ENCODE data around the gene ADAMTSL3. TPM values are rescaled to one million over a fixed set of nuclear protein-coding genes. Genes with fewer than 3 reads are reported as not detected.

The ADAMTSL3 gene
- total RNA-seq, 1 donor from 2014 or later, result 0.67 TPM

DNA sequence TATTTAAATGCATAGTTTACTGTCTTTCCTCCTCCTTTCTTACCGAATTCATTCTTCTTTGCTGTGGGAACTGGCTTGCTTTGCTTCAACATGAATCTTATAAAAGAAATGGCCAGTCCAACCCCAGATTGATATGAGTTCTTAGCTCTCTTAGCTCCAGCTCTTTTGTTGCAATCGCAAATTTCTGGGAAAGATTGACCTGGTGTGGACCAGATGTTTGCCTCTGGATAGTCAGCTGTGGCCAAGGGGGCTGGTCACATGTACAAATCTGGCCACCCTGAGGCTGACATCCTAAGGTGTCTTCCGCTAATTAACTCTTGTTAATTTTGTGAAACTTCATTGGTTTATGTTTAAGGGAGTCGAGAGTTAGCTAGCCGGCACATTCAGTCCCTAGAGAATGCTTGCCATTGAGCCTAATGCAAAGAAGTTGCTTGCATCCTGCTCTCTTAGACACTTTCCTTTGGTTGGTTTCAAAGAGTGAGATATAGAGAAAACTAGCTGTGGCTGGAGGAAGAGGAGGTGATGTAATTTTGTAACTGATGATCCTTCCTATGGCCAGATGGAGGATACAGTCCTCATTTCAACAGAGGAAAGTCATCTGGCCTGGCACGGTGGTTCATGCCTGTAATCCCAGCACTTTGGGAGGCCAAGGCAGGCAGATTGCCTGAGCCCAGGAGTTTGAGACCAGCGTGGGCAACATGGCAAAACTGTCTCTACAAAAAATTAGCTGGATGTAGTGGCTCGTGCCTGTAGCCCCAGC lies 162.4 kb downstream of the ADAMTSL3 start:
- DNase-seq (ENCODE audit: low read depth), result no peak
- TF ChIP-seq, protein P1, sequence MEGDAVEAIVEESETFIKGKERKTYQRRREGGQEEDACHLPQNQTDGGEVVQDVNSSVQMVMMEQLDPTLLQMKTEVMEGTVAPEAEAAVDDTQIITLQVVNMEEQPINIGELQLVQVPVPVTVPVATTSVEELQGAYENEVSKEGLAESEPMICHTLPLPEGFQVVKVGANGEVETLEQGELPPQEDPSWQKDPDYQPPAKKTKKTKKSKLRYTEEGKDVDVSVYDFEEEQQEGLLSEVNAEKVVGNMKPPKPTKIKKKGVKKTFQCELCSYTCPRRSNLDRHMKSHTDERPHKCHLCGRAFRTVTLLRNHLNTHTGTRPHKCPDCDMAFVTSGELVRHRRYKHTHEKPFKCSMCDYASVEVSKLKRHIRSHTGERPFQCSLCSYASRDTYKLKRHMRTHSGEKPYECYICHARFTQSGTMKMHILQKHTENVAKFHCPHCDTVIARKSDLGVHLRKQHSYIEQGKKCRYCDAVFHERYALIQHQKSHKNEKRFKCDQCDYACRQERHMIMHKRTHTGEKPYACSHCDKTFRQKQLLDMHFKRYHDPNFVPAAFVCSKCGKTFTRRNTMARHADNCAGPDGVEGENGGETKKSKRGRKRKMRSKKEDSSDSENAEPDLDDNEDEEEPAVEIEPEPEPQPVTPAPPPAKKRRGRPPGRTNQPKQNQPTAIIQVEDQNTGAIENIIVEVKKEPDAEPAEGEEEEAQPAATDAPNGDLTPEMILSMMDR (IDR thresholded peaks at IDR 0.05; ENCODE audit: insufficient read depth, low read length, poor library complexity, severe bottlenecking), result no peak
- Histone ChIP-seq H3K4me3 (ENCODE audit: low read depth, low read length) (no peak overlapping the region), H3K27me3 (ENCODE audit: control insufficient read depth, insufficient read depth, low read length) (no peaks in the 10 kb centered on the region), H3K36me3 (ENCODE audit: control insufficient read depth, insufficient read depth, low read length) (no peaks in the 10 kb centered on the region)

DNA sequence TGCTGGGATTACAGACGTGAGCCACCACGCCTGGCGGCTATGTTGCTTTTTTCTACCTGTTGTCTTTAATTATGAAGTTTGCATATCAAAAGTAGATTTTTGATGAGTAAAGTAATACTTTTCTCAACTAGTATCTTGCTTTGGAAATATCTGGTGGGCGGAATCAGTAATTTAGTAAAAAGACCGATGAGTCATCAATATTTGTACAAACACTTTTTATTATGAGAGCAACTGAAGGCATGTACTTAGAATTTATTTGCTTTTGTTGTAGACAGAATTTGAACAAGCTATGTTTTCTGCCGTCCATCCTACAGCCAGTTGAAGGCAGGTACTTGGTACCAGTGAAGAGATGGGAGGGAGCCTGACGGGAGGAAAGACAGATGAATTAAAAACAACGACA lies 164.7 kb downstream of the ADAMTSL3 start:
- Histone ChIP-seq H3K27me3 (ENCODE audit: control insufficient read depth, insufficient read depth, low read length) (no peaks in the 10 kb centered on the region), H3K4me3 (ENCODE audit: low read depth, low read length) (no peak overlapping the region), H3K36me3 (ENCODE audit: control insufficient read depth, insufficient read depth, low read length) (no peaks in the 10 kb centered on the region)
- no peak for DNase-seq (ENCODE audit: low read depth)
- TF ChIP-seq, protein P1 (IDR thresholded peaks at IDR 0.05; ENCODE audit: insufficient read depth, low read length, poor library complexity, severe bottlenecking), result no peak

DNA sequence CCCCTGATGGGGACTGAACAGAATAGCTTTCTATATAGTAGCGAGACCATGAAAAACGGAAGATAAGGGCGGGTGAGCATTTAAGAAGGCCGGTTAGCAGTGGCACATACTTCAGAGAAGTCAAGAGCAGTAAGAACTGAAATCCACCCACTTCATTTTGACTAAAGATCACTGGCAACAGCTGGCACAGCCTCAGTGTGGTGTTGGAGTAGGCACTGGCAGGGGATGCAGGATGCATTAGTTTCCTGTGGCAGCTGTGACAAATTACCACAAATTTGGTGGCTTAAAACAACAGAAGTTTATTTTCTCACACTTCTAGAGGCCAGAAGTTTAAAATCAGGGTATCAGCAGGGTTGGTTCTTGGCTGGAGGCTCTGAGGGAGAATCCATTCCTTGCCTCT lies 176.5 kb downstream of the ADAMTSL3 start:
- Histone ChIP-seq H3K4me3 (ENCODE audit: low read depth, low read length) (no peak overlapping the region), H3K36me3 (ENCODE audit: control insufficient read depth, insufficient read depth, low read length) (no peaks in the 10 kb centered on the region), H3K27me3 (ENCODE audit: control insufficient read depth, insufficient read depth, low read length) (no peaks in the 10 kb centered on the region)
- TF ChIP-seq, protein P1 (IDR thresholded peaks at IDR 0.05; ENCODE audit: insufficient read depth, low read length, poor library complexity, severe bottlenecking), result no peak
- no peak for DNase-seq (ENCODE audit: low read depth)

DNA sequence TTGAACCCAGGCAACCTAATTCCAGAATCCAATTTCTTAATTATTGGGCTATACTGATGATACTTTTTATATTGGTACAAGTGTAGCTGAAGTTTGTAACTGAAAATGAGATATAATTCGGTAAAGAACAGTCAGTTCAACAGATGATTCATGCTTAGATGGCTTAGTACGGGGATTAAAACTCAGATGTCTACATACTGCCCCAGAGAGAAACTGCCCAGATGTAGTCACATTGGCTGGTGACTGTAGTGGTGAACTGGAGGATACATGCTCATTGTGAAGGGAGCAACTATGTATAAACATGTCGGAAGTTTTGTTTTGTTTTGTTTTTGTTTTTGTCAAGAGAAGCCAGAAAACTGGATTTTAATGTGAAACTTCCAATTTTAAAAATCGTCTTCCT lies 179.6 kb downstream of the ADAMTSL3 start:
- no peaks in the 10 kb centered on the region for H3K36me3 ChIP-seq (ENCODE audit: control insufficient read depth, insufficient read depth, low read length)
- no peak overlapping the region for H3K4me3 ChIP-seq (ENCODE audit: low read depth, low read length)
- TF ChIP-seq, protein P1 (IDR thresholded peaks at IDR 0.05; ENCODE audit: insufficient read depth, low read length, poor library complexity, severe bottlenecking), result no peak
- no peaks in the 10 kb centered on the region for H3K27me3 ChIP-seq (ENCODE audit: control insufficient read depth, insufficient read depth, low read length)
- no peak for DNase-seq (ENCODE audit: low read depth)

DNA sequence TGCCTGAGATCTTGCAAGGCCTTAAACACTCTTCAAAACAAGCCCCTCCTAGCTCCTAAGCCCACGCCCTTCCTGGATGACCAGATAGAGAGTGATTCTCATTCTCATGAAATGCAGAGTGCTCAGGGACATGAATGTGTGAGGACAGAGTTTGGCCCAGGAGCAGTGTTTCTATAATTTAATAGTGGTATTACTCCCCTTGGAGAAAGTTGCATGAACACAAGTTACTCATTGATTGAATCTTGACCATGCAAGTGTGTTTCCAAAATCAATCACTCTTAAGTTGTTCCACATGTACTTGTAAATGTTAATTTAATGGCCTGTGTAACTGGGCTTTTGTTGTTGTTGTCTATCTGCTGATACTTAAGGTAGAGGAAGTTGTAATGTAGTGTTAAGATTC lies 181.6 kb downstream of the ADAMTSL3 start:
- DNase-seq (ENCODE audit: low read depth), result no peak

More for the DNA sequence above, 181.6 kb downstream of the ADAMTSL3 start:
- Histone ChIP-seq H3K36me3 (ENCODE audit: control insufficient read depth, insufficient read depth, low read length) (no peaks in the 10 kb centered on the region), H3K27me3 (ENCODE audit: control insufficient read depth, insufficient read depth, low read length) (no peaks in the 10 kb centered on the region), H3K4me3 (ENCODE audit: low read depth, low read length) (no peak overlapping the region)
- TF ChIP-seq, protein P1 (IDR thresholded peaks at IDR 0.05; ENCODE audit: insufficient read depth, low read length, poor library complexity, severe bottlenecking), result no peak
